Measurements from ENCODE around the gene NVL.

GRCh38 chr1:224237119-224237881 is 92.7 kb downstream of the NVL start:
- TF ChIP-seq, protein P1, sequence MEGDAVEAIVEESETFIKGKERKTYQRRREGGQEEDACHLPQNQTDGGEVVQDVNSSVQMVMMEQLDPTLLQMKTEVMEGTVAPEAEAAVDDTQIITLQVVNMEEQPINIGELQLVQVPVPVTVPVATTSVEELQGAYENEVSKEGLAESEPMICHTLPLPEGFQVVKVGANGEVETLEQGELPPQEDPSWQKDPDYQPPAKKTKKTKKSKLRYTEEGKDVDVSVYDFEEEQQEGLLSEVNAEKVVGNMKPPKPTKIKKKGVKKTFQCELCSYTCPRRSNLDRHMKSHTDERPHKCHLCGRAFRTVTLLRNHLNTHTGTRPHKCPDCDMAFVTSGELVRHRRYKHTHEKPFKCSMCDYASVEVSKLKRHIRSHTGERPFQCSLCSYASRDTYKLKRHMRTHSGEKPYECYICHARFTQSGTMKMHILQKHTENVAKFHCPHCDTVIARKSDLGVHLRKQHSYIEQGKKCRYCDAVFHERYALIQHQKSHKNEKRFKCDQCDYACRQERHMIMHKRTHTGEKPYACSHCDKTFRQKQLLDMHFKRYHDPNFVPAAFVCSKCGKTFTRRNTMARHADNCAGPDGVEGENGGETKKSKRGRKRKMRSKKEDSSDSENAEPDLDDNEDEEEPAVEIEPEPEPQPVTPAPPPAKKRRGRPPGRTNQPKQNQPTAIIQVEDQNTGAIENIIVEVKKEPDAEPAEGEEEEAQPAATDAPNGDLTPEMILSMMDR (IDR thresholded peaks at IDR 0.05), result no peak
- TF ChIP-seq POLR2A (IDR thresholded peaks at IDR 0.05) (no peak), EP300 (IDR thresholded peaks at IDR 0.05) (no peak)
